MM.1S (cell line): ENCODE measurements around the gene ARHGAP44.

Source experiments
- DNase-seq: peaks from one replicate; pipeline ENCODE4 v3.0.0-alpha.2; 2015
- H2AFZ ChIP-seq: fragments of 300-600 bp; sonication (generic); 2 replicates; pipeline ENCODE4 v1.6.0; 2016; ENCODE audit warnings: antibody characterized with exemption, low read length
- H3F3A ChIP-seq: fragments of 300-600 bp; sonication (generic); 2 replicates; pipeline ENCODE4 v1.6.1; 2016; ENCODE audit warnings: mild to moderate bottlenecking, antibody characterized with exemption, low read length, moderate library complexity, mixed read lengths; ENCODE audit not compliant: insufficient read depth
- H3K27ac ChIP-seq: fragments of 300-600 bp; sonication (generic); 2 replicates; pipeline ENCODE4 v1.5.1; 2016; ENCODE audit warnings: mild to moderate bottlenecking, low read length
- H3K27me3 ChIP-seq: fragments of 300-600 bp; sonication (generic); replicated peaks from 2 replicates; pipeline ENCODE4 v1.6.0; 2016; ENCODE audit warnings: low read length; ENCODE audit not compliant: insufficient read depth
- H3K36me3 ChIP-seq: fragments of 300-600 bp; sonication (generic); replicated peaks from 2 replicates; pipeline ENCODE4 v1.6.1; 2016; ENCODE audit warnings: mild to moderate bottlenecking, low read length, mixed read lengths; ENCODE audit not compliant: insufficient read depth
- H3K4me1 ChIP-seq: fragments of 300-600 bp; sonication (generic); 2 replicates; pipeline ENCODE4 v1.6.1; 2016; ENCODE audit warnings: low read length, mixed read lengths
- H3K4me2 ChIP-seq: fragments of 300-600 bp; sonication (generic); 2 replicates; pipeline ENCODE4 v1.6.0; 2016; ENCODE audit warnings: low read depth, low read length
- H3K4me3 ChIP-seq: fragments of 300-600 bp; sonication (generic); 2 replicates; pipeline ENCODE4 v1.5.1; 2016; ENCODE audit warnings: low read length, mixed read lengths
- H3K79me2 ChIP-seq: fragments of 300-600 bp; sonication (generic); 2 replicates; pipeline ENCODE4 v1.6.1; 2016; ENCODE audit warnings: mixed run types, low read length, mixed read lengths
- H3K9ac ChIP-seq: fragments of 300-600 bp; sonication (generic); 2 replicates; pipeline ENCODE4 v1.6.1; 2016; ENCODE audit warnings: low read length, mixed read lengths
- H3K9me2 ChIP-seq: fragments of 300-600 bp; sonication (generic); replicated peaks from 2 replicates; pipeline ENCODE4 v1.6.1; 2016; ENCODE audit warnings: mild to moderate bottlenecking, low read length, mixed read lengths; ENCODE audit not compliant: insufficient read depth
- H3K9me3 ChIP-seq: fragments of 300-600 bp; sonication (generic); replicated peaks from 2 replicates; pipeline ENCODE4 v1.6.1; 2016; ENCODE audit warnings: mild to moderate bottlenecking, low read length, mixed read lengths; ENCODE audit not compliant: insufficient read depth
- H4K20me1 ChIP-seq: fragments of 300-600 bp; sonication (generic); 2 replicates; pipeline ENCODE4 v1.6.1; 2016; ENCODE audit warnings: mild to moderate bottlenecking, low read length, moderate library complexity, mixed read lengths; ENCODE audit not compliant: insufficient read depth
- CTCF ChIP-seq: fragments of 300-600 bp; sonication (generic); IDR thresholded peaks from 2 replicates; pipeline ENCODE4 v1.5.1; 2016; ENCODE audit warnings: antibody characterized with exemption, low read length, mixed read lengths
- EZH2 ChIP-seq: fragments of 300-600 bp; sonication (generic); optimal IDR thresholded peaks from 2 replicates; pipeline ENCODE3; 2017; ENCODE audit warnings: low read depth, mild to moderate bottlenecking, antibody characterized with exemption, low read length, mixed read lengths
- EZH2phosphoT487 ChIP-seq: fragments of 300-600 bp; sonication (generic); IDR thresholded peaks from 2 replicates; pipeline ENCODE4 v1.6.1; 2018; ENCODE audit warnings: antibody characterized with exemption, low read length

ARHGAP44 gene

DNA sequence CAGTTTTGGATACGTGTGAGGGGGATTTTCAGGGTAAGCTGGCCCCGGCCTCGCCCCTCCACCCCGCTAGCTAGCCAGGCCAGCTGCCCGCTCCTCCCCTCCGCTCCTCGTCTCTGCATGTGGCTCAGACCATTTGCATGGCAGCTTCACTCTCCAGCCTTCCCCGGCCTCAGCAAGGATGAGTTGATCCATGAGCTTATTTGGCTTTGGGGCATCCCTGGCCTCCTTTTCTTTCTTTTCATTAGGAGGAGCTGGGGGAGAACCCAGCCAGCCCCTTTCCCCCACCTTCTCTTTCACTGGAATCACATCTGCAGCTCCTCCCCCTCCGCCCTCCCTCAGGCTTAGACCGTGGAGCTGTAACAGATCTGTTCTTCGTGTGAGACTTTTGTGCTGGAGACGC is 197.8 kb downstream of the ARHGAP44 start:
- Histone ChIP-seq H3K36me3 (peaks cover 3% of the 10 kb centered on the region; the same call in 1 of the 2 replicates), H3K9ac (no peak overlapping the region), H2AFZ (no peak overlapping the region), H4K20me1 (no peaks in the 10 kb centered on the region), H3K79me2 (no peaks in the 10 kb centered on the region), H3K27me3 (no peaks in the 10 kb centered on the region), H3K4me1 (no peaks in the 10 kb centered on the region), H3K4me2 (no peak overlapping the region), H3K9me2 (no peaks in the 10 kb centered on the region), H3K4me3 (no peak overlapping the region), H3F3A (no peaks in the 10 kb centered on the region), H3K27ac (no peak overlapping the region), H3K9me3 (no peaks in the 10 kb centered on the region)
- no peak for TF ChIP-seq CTCF
- no peak for TF ChIP-seq EZH2phosphoT487
- TF ChIP-seq EZH2 = no peak
- DNase-seq = no peak

GRCh38 chr17:12990041-12990808 is 200.9 kb downstream of the ARHGAP44 start:
- peaks cover 13% of the 10 kb centered on the region for H3K36me3 ChIP-seq
- no peaks in the 10 kb centered on the region for H3K27me3 ChIP-seq
- no peaks in the 10 kb centered on the region for H3K9me3 ChIP-seq
- TF ChIP-seq EZH2phosphoT487 (no peak), EZH2 (no peak), CTCF (no peak)
- H3K9me2 ChIP-seq = no peaks in the 10 kb centered on the region
- no peaks in the 10 kb centered on the region for H3K4me1 ChIP-seq
- H3F3A ChIP-seq = no peaks in the 10 kb centered on the region
- no peak overlapping the region for H2AFZ ChIP-seq
- no peak overlapping the region for H3K27ac ChIP-seq
- DNase-seq = no peak
- no peak overlapping the region for H3K4me3 ChIP-seq
- H3K4me2 ChIP-seq = no peak overlapping the region
- no peaks in the 10 kb centered on the region for H4K20me1 ChIP-seq
- H3K79me2 ChIP-seq = no peaks in the 10 kb centered on the region
- no peak overlapping the region for H3K9ac ChIP-seq

DNA sequence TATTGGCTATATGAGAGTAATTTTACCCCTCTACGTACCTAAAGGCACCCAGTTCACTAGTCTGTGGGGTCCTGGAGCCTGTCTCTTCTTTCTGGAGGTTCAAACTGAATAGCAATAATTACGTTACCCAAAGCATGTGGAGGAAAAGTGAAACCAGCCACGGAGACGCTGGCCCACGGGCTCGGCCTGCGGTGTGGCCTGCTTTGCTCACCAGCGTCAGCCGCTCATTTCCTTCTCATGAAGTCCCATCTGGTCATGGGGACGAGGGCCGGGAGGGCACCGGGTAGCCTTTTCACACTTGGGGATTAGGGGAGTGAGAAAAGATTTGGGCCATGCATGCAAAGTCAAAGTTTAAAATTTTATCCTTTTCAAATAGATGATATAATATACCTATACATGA is 201.6 kb downstream of the ARHGAP44 start:
- DNase-seq = no peak
- H3K27me3 ChIP-seq = no peaks in the 10 kb centered on the region
- H3K4me3 ChIP-seq = no peak overlapping the region

More for the DNA sequence above, 201.6 kb downstream of the ARHGAP44 start:
- Histone ChIP-seq H2AFZ (no peak overlapping the region), H3K4me1 (no peaks in the 10 kb centered on the region), H3K4me2 (no peak overlapping the region), H3K36me3 (peaks cover 19% of the 10 kb centered on the region), H3K9ac (no peak overlapping the region), H3K27ac (no peak overlapping the region), H4K20me1 (no peaks in the 10 kb centered on the region), H3F3A (no peaks in the 10 kb centered on the region), H3K9me3 (no peaks in the 10 kb centered on the region), H3K79me2 (no peaks in the 10 kb centered on the region), H3K9me2 (no peaks in the 10 kb centered on the region)
- no peak for TF ChIP-seq CTCF
- no peak for TF ChIP-seq EZH2
- TF ChIP-seq EZH2phosphoT487 = no peak
